ENCODE data around the gene PDHB.

PDHB gene

DNA sequence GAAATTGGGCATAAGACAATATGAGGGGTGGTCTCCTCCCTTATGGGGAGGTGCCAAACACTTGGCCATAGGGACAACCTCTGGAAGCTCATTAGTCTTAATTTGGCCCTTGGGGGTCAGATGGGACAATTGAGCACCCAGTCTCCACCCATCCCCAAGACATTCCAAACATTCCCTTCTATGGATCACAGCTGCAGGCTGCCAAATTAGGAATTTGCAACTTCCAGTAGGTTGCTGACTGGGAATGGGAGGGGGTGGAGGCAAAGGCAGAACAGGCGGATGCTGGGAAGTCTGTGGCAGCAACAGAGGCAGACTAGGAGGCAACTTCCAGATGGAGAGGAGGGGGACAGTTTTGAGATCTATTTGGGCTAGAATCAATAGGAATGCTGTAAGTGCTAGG, 1.4 kb upstream of the PDHB start:
- no peak for DNase-seq

DNA sequence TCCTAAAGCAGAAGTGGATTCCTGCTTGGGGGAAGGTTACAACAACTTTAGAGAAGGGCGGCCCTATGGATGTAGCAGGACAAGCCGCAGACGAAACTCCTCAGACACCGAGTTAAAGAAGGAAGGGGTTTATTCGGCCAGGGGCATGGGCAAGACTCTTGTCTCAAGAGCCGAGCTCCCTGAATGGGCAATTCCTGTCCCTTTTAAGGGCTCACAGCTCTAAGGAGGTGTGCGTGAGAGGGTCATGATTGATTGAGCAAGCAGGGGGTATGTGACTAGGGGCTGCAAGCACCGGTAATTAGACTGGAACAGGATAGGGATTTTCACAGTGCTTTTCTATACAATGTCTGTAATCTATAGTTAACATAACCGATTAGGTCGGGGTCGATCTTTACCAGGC, 879 bp upstream of the PDHB start:
- DNase-seq: no peak

DNA sequence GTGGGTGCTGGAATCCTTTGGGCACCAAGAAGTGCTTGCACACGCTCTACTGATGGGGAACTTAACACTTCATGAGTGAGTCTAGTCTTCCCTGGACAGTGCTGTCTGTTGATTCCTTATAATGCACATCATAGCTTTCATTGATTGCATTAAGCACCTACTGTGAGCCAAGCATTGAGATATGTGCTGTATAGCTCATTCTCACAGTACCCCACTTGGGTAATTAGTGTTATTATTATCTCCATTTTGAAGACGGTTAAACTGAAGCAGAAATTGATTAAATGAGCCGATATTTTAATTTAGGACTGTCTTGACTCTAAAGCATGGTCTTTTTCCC, 504 bp upstream of the PDHB start:
- DNase-seq: no peak

GRCh38 chr3:58432905-58433304, 727 bp downstream of the PDHB start:
- no peak for DNase-seq

- DNase-seq: no peak
Observed at GRCh38 chr3:58429657-58430056, 4.0 kb downstream of the PDHB start.

DNA sequence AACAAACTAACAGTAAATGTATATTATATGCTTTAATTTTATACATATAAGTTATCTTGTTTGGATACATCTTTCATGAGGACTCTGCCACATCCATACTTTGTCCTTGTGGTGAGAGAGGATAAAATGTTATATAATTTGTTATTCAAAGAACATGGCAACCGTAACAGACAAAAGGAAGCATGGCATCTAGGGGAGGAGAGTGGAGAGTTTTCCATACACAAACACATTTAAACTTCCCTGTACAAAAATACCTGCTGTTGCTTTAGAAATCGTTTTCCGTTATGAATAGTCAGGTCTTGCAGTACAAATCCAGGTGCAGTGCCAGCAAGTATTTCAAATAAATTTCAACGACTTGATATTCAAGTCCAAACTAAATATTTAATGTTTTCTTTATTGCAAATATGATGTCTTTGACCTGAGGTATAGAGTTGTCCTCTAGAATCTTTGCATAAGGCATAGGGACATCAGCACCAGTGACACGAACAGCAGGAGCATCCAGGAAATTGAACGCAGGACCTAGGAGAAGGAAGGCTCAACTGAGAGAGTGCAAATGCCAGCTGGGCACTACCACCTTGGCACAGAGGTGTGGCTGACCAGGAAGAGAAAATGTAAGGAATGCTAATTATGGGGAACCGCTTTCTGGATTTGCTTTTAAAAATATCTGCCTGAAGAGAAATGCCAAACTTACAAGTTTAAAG, 5.8 kb downstream of the PDHB start:
- DNase-seq: no peak

GRCh38 chr3:58425782-58426181, 7.8 kb downstream of the PDHB start:
- no peak for DNase-seq

DNA sequence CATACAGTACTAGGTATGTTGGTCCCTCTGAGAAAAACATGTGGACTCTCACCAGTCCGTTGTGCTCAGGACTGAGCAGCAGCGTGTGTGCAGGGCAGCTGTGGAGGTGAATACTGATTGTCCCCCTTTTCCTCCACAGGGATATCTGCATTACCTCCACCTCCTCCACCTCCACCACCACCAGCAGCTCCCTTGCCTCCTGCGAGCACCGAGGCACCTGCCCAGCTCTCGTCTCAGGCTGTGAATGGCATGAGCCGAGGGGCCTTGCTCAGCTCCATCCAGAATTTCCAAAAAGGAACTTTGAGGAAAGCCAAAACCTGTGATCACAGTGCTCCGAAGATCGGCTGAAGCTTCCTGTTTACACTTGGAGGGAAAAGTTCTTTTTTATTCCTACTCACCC, 9.0 kb downstream of the PDHB start:
- no peak for DNase-seq

- no peak for DNase-seq
Observed at GRCh38 chr3:58422756-58423325, 10.8 kb downstream of the PDHB start.

DNA sequence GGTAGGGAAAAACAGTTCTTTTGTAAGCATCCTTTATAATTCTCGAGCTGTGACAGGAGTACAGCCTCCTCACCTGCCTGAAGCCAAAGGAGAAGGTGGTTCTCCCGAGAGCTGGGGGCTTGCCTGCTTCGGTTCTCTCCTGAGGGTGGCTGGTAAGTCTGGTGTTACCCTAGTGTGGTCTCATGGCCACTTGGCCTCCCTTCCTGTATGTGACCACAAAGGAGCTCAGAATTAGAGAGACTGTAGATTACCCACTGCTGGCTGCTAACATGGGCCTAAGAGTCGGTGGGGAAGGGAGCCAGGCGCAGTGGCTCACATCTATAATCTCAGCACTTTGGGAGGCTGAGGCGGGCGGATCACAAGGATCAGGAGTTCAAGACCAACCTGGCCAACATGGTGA, 12.6 kb downstream of the PDHB start:
- DNase-seq: no peak

DNA sequence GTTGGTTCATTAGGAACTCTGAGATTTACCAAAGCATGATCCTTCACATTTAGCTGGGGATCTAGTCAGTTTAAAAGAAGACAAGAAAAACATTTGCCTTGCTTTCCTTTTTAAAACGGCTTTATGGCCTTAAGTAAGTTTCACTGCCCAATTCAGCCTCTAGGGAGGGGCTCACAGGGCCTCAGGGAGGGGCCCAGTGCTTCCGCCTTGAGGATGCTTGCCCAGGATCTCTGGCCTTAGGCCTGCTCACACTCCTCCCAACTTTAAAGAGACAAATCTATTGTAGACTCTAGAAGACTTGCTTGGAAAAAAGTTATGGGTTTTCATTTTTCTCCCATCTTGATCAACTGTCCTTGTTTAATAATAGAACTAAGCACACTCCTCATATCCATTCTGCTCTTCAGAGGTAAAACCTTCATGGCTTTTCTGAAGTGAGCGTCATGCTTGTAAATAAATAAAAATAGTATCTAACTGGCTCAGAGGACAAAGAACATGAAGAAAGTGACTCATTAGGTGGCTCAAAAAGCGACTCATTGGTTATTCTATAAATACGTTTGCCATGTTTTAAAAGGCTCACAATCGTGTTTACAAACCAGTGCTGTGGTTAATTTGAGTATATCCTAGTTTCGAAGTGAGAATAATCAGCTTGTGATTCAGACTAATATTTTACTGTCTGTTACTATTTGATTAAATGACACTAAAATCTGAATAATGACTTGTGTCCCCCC, 13.7 kb downstream of the PDHB start:
- DNase-seq: no peak

DNA sequence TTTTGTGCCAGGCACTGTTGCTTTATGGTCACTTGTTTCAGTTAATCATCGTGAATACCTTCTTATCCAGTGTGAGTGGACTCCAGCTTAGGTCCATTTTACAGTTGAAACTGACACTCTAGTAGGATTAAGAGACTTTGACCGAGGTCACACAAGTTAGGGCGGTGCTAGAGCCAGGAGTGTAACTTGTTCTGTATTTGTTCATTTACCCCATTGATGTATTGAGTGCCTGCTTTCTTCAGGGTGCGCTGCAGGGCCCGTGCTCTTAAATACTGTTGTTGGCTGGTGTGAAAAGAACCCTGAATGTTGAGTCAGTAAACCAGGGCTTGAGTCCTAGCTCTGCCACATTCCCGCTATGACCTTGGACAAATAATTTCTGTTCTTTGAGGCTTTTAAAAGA, 15.4 kb downstream of the PDHB start:
- DNase-seq: no peak

DNA sequence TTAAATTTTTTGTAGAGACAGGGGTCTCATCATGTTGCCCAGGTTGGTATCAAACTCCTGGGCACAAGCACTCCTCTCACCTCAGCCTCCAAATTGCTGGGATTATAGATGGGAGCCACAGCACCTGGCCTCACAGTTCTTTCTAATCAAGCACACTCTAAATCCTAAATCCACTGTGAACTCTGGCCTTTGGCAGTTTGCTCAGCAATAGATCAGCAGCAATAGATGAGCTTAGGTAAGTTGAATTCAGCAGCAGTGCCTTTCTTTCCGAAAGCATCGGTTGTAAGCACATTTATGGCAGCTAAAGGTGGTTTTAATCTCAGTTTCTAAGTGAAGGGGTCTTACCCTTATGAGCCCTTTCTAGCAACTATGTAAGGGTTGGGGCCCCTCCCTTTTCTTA, 16.6 kb downstream of the PDHB start:
- no peak for DNase-seq

DNA sequence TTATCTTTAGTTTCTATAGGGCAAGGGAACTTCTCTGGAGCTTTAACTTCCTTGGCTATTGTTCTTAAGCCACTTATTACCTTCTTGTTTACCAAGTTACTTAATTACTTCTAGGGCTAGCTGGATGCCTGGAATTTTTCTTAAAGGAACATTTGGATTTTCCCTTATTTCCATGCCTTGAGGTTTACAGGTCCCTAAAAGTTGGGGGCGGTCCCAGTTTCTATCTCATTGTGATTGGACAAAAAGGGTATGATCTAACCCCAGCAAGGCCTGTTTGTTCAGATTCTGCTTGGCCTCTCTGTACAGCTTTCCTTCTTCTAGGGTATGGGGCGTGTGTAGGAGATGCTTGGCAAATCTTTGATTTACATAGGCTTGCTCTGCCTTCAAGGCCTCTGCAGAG, 17.4 kb downstream of the PDHB start:
- DNase-seq: no peak

GRCh38 chr3:58414538-58415197, 19.0 kb downstream of the PDHB start:
- DNase-seq: peak; percentile 26

DNA sequence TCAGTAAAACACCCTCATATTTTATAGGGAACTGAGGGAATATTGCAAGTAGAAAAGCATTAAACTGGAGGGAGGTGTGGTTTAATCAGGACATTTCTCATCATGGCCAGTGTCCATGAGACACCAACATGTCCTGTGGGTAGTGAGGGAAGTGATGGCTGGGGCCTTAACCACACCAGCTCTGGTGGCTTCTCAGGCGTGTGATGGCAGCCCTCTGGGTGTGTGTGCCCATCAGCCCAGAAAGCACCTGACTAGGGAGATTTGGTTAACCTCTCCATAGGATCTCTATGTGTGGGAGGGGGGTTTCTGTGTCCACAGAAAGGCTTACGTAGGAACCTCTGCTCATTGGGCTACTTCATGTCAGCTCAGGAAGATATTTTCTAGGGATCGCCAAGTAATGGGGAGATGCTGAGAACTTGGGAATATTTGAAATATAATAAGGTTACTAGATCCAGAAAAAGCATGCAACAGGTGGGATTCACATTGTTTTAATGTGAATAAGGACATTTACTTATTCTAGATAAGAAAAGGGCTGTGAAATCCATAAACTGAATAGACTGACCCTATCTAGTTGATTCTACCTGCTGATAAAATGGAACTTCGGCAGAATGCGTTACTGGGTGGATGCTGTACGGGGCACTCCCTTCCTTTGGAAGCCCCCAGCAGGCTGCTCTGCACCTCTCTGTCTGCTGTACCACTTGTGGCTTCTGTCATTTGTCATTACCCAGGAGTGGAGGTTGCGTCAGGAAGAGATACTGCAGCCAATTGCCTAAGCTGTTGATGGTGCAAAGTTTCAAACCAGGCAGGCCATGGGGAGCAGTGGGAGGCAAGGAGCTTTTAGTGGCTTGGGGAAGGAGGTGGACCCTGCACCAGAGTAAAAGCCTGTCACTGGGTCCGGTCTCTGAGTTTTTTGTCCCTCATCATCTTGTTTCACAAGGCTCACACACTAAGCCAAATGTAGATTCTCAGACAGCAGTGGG, 21.5 kb downstream of the PDHB start:
- no peak for DNase-seq

- DNase-seq: no peak
Observed at GRCh38 chr3:58411036-58411435, 22.6 kb downstream of the PDHB start.

GRCh38 chr3:58409663-58410062, 24.0 kb downstream of the PDHB start:
- no peak for DNase-seq

DNA sequence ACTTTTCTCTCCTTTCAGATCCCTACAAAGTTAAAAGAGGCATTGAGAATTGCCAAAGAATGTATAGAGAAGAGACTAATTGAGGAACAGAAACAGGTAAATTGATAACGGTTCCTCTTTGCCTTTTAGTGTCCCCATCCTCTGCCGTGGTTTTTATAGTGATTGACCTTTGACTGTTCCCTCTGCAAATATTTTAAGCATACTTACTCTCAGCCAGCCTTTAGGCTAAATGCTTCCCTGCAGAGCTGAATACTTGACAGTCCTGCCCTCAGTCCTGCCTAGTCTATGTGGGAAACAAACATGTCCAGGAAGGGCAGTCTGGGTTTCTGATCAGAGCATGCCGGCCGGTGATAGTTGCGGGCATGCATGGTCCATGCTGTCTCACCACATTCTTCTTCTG, 24.7 kb downstream of the PDHB start:
- no peak for DNase-seq

- no peak for DNase-seq
Observed at GRCh38 chr3:58404396-58404795, 29.2 kb downstream of the PDHB start.

DNA sequence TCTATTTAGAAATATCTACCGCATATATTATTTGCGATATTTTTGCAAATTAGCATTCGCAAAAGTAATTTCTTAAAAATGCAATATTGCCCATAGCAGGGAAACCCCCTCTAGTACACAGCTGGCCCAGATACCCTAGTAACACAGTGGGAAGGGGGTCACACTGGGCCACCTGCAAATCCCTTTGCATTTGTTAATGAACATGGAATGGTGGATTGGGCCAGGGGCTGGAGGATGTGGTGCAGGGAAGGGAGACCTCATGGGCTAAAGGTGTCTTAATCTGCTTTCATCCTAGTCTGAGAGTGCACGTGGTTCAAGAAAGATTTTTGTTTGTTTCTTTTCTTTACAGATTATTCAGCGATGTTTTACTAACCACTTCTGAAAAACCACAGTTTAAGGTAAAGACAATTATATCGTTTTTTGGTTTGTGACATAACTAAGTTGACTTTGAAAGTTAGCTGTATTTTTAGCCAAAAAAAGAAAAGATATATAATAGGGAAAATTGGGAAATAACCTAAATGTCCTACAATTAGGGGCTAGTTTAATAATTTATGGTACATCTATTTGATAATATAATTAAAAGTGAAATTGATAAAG, 30.0 kb downstream of the PDHB start:
- no peak for DNase-seq

GRCh38 chr3:58398669-58399333, 34.8 kb downstream of the PDHB start:
- DNase-seq: no peak
